Aorta (tissue), 5 donors: ENCODE measurements around the gene SYNDIG1. TPM values are rescaled to one million over a fixed set of nuclear protein-coding genes. Genes with fewer than 3 reads are reported as not detected.
"Not testable (repeated sequence)": the region's sequence is repeated elsewhere in the genome, so short reads cannot be mapped to it uniquely, and the experiment has no call there.

Source experiments
- ATAC-seq: fragments of 200-7000 bp; cut with Tn5 transposase; one replicate; pipeline ENCODE4 v1.9.1; 2022; ENCODE audit warnings: moderate library complexity; ENCODE audit not compliant: low FRiP score
- DNase-seq, 2 donors: peaks; one replicate each; pipeline ENCODE4 v3.0.0-alpha.2; 2020
- H3K27ac ChIP-seq, 2 donors: one replicate each; pipeline ENCODE4 v1.5.1; 2013; ENCODE audit warnings: low read length in 2 of 2, mild to moderate bottlenecking in 2 of 2, moderate library complexity in 2 of 2, control low read depth in 1 of 2, inconsistent platforms in 1 of 2, low read depth in 1 of 2
- H3K27me3 ChIP-seq, 2 donors: one replicate each; pipeline ENCODE4 v1.6.1; 2013; ENCODE audit warnings: control low read depth in 1 of 2, low read length in 1 of 2, mild to moderate bottlenecking in 1 of 2, moderate library complexity in 1 of 2; ENCODE audit not compliant: insufficient read depth in 2 of 2, control insufficient read depth in 1 of 2
- H3K36me3 ChIP-seq, 2 donors: one replicate each; pipeline ENCODE4 v1.6.1; 2013; ENCODE audit warnings: control low read depth in 1 of 2, low read length in 1 of 2, mild to moderate bottlenecking in 1 of 2; ENCODE audit not compliant: insufficient read depth in 2 of 2, control insufficient read depth in 1 of 2
- H3K4me1 ChIP-seq, 2 donors: one replicate each; pipeline ENCODE4 v1.6.1; 2013; ENCODE audit warnings: low read length in 2 of 2, control low read depth in 1 of 2, mild to moderate bottlenecking in 1 of 2, moderate library complexity in 1 of 2; ENCODE audit not compliant: insufficient read depth in 2 of 2, control insufficient read depth in 1 of 2
- H3K4me3 ChIP-seq, 2 donors: one replicate each; pipeline ENCODE4 v1.5.1; 2013; ENCODE audit warnings: low read length in 2 of 2, control low read depth in 1 of 2, mild to moderate bottlenecking in 1 of 2
- H3K9me3 ChIP-seq: one replicate; pipeline ENCODE4 v1.6.1; 2013; ENCODE audit warnings: mild to moderate bottlenecking, low read length; ENCODE audit not compliant: control insufficient read depth
- WGBS, 2 donors: extraction: QIAGEN DNeasy Blood & Tissue Kit; methylation state at CpG; one replicate each; pipeline ENCODE4 v1.1.7; 2013; 5-methylcytosine and 5-hydroxymethylcytosine counted together
- intact Hi-C, 2 donors: fragments of 100-400 bp; cut with DNase I; formaldehyde crosslinking; loops; one replicate each; pipeline versions ENCODE4 v1.14.2 to v1.15.0; 2022
- polyA plus RNA-seq, 2 donors: library from polyadenylated mRNA; stranded (reverse); fragments of 200-250 nt; gene quantifications; one replicate each; pipeline ENCODE4 v1.2.3, GENCODE V29; 2013
- total RNA-seq, 2 donors: library from RNA; stranded (reverse); fragmentation: NEBNext Ultra II Directional; extraction: Animal tissue kit (Norgen Biotek cat#: 25700); gene quantifications; one replicate each; pipeline ENCODE4 v1.2.1, GENCODE V29; 2021
- donor health status: healthy with polysubstance abuse.
- donor health status: Bipolar disorder and iron deficiency.
- donor health status: DM: no; HTN: no; CAD: no.
- donor health status: DM: no; HTN: no; CAD: no.
- donor health status: DM: yes; HTN: yes; CAD: no.

SYNDIG1 gene
- total and polyA plus RNA-seq, 4 donors: 1.2 to 6.2 (median 2.9) TPM

DNA sequence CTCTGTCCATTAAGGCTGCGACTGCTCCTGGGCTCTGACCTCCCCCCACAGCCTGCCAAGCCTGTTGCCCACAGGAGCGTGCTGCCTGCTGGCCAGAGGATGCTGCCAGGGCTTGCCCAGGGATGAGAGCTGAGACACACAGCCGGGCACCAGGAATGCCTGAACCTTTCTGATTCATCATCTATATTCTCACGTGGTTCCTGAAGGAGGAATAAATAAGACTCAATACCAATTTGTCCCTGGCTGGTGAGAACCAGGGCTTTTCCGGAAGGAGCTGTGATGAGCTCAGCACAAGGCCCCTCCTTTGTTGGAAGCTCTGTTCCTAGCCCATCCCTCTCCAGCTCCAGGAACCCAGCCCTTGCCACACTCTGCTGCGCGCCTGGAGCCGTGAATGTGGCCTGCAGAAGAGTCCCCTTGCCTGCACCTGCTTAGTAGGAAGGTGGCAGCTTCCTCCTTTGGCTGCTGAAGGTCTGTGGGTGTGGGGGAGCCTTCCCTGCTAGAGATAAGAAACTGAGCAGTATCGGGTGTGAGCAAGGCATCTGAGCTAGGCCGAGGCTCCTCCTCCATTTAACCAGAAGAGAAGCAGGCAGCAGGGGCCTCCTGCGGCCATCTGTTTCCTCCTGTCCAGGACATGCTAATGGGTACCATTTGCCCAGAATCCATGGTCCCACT, 37.9 kb downstream of the SYNDIG1 start:
- Histone ChIP-seq H3K27ac (no peak overlapping the region), H3K9me3 (no peaks in the 10 kb centered on the region), H3K4me1 (no peaks in the 10 kb centered on the region), H3K4me3 (no peak overlapping the region), H3K27me3 (no peaks in the 10 kb centered on the region), H3K36me3 (no peaks in the 10 kb centered on the region)
- DNase-seq (no peak), ATAC-seq (no peak)
- 71 to 80% methylated on average over 11 of the region's 11 CpGs for WGBS, 2 donors
- intact Hi-C loops: loop anchor here in 1 of 2 donors (10.0 kb wide), 1 partner anchor 147 kb away; no protein-coding TSS in a partner anchor

DNA sequence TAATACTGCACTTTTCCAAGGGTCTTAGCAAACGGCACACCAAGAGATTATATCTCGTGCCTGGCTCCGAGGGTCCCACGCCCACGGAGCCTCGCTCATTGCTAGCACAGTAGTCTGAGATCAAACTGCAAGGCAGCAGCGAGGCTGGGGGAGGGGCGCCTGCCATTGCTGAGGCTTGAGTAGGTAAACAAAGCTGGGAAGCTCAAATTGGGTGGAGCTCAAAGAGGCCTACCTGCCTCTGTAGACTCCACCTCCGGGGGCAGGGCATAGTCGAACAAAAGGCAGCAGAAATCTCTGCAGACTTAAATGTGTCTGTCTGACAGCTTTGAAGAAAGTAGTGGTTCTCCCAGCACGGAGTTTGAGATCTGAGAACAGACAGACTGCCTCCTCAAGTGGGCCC, 43.0 kb downstream of the SYNDIG1 start:
- H3K9me3 ChIP-seq, ATAC-seq, H3K27ac ChIP-seq, H3K4me3 ChIP-seq, H3K36me3 ChIP-seq, DNase-seq, H3K4me1 ChIP-seq, H3K27me3 ChIP-seq, intact Hi-C loops: not testable (repeated sequence)
- WGBS, 2 donors: 85 to 91% methylated on average over 11 of the region's 11 CpGs

DNA sequence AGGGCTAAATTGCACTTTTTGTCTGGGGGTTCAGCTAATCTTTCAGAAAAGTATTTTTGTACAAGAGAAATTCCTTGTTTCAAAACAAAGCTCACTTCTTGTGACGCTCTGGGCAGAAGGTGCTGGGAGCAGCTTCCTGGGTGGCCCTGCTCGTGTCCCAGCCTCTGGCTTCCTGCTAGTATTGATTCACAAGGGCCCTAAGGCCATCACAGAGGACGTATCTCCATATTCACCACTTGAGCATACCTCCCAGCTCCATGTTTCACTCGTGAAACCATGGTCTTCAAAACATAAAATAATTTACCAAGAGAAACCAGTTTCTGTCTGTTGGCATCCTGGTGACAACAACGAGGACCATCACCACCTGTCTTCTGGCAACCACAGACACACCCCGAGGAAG, 49.1 kb downstream of the SYNDIG1 start:
- 81 to 84% methylated on average over 6 of the region's 6 CpGs for WGBS, 2 donors
- Histone ChIP-seq H3K4me3 (no peak overlapping the region), H3K4me1 (no peaks in the 10 kb centered on the region), H3K27ac (no peak overlapping the region), H3K9me3 (no peaks in the 10 kb centered on the region), H3K27me3 (no peaks in the 10 kb centered on the region), H3K36me3 (no peaks in the 10 kb centered on the region)
- ATAC-seq: no peak
- DNase-seq: no peak
- intact Hi-C loops: no loop called here

DNA sequence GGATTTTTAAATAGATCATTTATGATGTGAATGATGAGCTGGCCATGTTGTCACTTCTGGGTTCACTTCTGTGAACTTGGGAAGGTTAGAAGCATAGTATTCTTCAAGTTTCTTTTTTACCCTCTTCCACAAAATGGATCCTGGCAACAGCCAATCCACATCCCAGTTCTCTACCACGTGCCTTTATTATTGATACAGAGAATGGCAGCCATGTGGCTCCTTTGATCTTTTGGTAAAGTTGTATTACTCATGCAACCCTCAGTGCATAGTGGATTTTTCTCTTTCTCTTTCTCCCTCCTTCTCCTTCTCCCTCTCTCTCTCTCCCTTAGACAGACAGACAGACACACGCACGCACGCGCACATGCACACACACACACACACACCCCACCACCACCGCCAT, 50.0 kb downstream of the SYNDIG1 start:
- DNase-seq: no peak
- Histone ChIP-seq H3K4me3 (no peak overlapping the region), H3K36me3 (no peaks in the 10 kb centered on the region), H3K27ac (no peak overlapping the region), H3K4me1 (no peaks in the 10 kb centered on the region), H3K27me3 (no peaks in the 10 kb centered on the region), H3K9me3 (no peaks in the 10 kb centered on the region)
- intact Hi-C loops: no loop called here
- 89 to 93% methylated on average over 6 of the region's 6 CpGs for WGBS, 2 donors
- ATAC-seq: no peak

DNA sequence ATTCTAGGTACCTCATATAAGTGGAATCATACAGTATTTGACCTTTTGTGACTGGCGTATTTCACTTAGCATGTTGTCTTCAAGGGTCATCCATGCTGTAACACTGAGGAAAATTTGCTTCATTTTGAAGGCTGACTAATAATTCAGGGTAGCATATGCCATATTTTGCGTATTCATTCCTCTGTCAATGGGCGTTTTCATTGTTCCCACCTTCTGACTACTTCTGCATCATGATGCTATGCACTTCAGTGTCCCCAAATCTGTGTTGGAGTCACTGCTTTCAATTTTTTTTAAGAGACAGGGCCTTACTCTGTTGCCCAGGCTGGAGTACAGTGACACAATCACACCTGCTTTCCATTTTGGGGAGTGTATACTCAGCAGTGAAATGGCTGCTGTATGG, 51.6 kb downstream of the SYNDIG1 start:
- Histone ChIP-seq H3K27me3 (no peaks in the 10 kb centered on the region), H3K27ac (no peak overlapping the region), H3K4me1 (no peaks in the 10 kb centered on the region), H3K9me3 (no peaks in the 10 kb centered on the region), H3K4me3 (no peak overlapping the region), H3K36me3 (no peaks in the 10 kb centered on the region)
- intact Hi-C loops: no loop called here
- 92 to 97% methylated on average over 3 of the region's 3 CpGs for WGBS, 2 donors
- no peak for ATAC-seq
- no peak for DNase-seq

DNA sequence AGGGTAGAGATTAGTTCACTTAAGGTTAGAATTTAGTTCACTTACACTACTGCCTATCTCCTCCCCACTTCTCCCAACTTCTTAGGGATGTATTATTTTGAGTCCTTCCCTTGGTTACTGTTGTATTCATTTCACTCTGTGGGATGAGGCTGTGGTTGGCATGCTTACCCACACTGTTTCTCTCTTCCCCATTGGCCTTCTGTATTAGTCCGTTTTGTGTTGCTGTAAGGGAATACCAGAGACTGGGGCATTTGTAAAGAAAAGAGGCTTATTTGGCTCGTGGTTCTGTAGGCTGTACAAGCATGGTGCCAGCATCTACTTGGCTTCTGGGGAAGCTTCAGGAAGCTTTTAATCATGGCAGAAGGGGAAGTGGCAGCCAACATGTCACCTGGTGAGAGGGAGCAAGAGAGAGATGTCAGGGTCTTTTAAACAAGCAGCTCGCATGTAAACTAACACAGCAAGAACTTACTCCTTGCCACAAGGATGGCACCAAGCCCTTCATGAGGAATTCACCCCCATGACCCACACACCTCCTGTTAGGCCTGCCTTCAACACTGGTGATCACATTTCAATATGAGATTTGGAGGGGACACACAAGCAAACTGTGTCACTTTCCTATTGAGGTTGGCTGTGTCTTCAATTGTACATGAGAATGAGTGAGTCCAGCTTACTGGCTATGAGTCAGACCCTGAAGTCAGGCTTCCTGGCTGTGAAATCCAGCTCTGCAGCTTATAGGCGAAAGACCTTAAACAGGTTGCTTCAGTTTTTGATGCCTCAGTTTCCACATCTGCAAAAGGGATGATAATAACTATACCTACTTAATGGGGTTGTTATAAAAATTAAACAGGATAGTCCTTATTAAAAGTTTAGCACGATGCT, 53.3 kb downstream of the SYNDIG1 start:
- H3K27ac ChIP-seq: no peak overlapping the region
- no peaks in the 10 kb centered on the region for H3K27me3 ChIP-seq
- no peaks in the 10 kb centered on the region for H3K36me3 ChIP-seq
- WGBS, 2 donors: 87 to 88% methylated on average over 5 of the region's 5 CpGs
- no peaks in the 10 kb centered on the region for H3K9me3 ChIP-seq
- no peaks in the 10 kb centered on the region for H3K4me1 ChIP-seq
- intact Hi-C loops: no loop called here
- DNase-seq (no peak), ATAC-seq (no peak)
- no peak overlapping the region for H3K4me3 ChIP-seq

DNA sequence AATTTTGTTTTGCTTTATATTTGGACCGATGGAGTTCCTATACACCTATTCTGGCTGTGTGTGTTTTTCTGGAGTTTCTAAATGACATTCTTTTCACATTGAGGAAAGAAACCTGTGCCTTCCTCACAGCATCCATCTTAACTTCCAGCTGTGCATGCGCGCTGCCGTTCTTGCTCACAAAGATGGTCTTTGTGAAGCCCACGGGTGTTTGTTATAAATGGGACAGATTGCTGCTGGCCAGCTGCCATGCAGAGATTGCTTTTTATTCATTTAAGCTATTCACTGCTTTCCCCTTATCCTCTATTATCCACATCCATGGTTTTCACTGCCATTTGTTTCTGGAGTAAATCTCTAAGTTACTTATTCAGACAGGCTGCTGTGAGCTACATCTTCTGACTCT, 54.2 kb downstream of the SYNDIG1 start:
- Histone ChIP-seq H3K9me3 (no peaks in the 10 kb centered on the region), H3K27ac (no peak overlapping the region), H3K36me3 (no peaks in the 10 kb centered on the region), H3K4me3 (no peak overlapping the region), H3K4me1 (no peaks in the 10 kb centered on the region), H3K27me3 (no peaks in the 10 kb centered on the region)
- intact Hi-C loops: no loop called here
- ATAC-seq: no peak
- 65 to 79% methylated on average over 5 of the region's 5 CpGs for WGBS, 2 donors
- no peak for DNase-seq

DNA sequence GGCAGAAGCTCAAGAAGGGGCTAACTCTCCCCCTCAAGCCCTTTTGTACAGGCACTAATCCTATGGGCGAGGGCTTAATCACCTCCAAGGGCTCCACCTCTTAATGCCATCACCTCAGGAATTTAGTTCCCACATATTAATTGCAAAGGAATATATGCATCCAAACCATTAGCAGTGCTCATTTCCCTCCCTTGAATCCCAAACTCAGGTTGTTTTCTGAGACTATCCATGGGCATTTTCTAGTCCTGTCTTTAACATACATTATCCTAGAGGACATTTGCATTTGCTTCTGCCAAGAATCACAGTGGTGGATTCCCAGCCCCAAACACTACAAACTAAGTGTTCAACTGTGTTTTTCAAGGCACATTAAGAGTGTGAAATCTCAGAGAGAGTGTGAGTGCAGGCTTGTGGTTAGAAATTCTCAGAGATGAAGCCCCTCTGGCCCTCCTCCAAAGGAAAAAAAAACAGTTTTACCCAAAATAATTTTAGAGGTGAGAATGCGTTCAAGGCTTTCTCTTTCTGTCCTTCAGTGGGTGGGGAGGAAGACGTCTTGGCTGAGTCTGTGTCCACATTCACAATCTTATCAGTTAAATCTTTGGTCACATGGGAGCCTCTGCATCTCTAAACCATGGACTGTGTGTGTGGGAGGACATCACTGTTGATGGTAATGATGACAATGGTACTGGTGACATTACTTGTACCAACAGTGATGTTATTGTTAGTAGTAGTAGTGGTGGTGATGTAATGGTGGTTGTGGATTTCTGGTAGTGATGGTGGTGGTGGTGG, 59.3 kb downstream of the SYNDIG1 start:
- Histone ChIP-seq H3K4me1 (peaks cover 0 to 3% of the 10 kb centered on the region in 2 donors), H3K9me3 (no peaks in the 10 kb centered on the region), H3K27ac (no peak overlapping the region), H3K36me3 (no peaks in the 10 kb centered on the region), H3K4me3 (no peak overlapping the region), H3K27me3 (no peaks in the 10 kb centered on the region)
- DNase-seq (no peak), ATAC-seq (no peak)
- intact Hi-C loops: no loop called here
- WGBS, 2 donors: 80% methylated on average over 3 of the region's 3 CpGs
